ENCODE results near the gene INCA1. TPM values are rescaled to one million over a fixed set of nuclear protein-coding genes. Genes with fewer than 3 reads are reported as not detected.

INCA1 gene
- total RNA-seq, 1 donor from 2014 or later: 2.2 TPM

- no peak for DNase-seq (ENCODE audit: low spot score)
- Mint-ChIP-seq H3K9me3 (ENCODE audit: unreplicated experiment) (no peaks in the 10 kb centered on the region), H3K4me3 (ENCODE audit: unreplicated experiment) (no peak overlapping the region), H3K27me3 (ENCODE audit: unreplicated experiment) (peaks cover 2% of the 10 kb centered on the region), H3K27ac (ENCODE audit: unreplicated experiment) (no peak overlapping the region), H3K36me3 (ENCODE audit: low read depth, unreplicated experiment) (no peaks in the 10 kb centered on the region), H3K4me1 (ENCODE audit: unreplicated experiment) (peaks cover 2% of the 10 kb centered on the region)
- no peak for TF ChIP-seq CTCF (IDR thresholded peaks at IDR 0.05; ENCODE audit: unreplicated experiment)
Measured at GRCh38 chr17:5042157-5043022, 45.1 kb upstream of the INCA1 start.

DNA sequence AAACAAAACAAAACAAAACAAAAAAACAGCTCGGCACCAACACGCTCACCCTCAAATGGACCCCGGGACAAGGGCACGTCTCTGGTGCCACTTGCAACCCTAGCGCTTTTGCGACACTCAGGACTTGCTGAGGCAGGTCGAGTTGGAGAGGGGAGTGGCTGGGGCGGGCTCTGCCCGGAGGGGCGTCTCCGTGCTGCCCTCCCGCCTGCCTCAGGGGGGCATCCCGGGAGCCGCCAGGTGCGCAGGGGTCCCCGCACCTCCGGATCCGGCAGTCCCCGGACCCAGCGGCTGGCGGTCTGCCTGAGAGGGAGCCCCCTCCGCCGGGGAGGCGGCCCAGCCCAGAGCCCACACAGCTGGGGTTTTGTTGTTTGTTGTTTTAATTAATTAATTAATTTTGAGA lies 38.0 kb upstream of the INCA1 start, which contains the start of gene SLC52A1:
Gene SLC52A1 (minus strand): TSS at position 112 of the 400 bp plus-strand sequence. CDS start 820 bp downstream, outside the sequence.
- Mint-ChIP-seq H3K36me3 (ENCODE audit: low read depth, unreplicated experiment) (no peaks in the 10 kb centered on the region), H3K27ac (ENCODE audit: unreplicated experiment) (no peak within 1 kb of the TSS), H3K27me3 (ENCODE audit: unreplicated experiment) (peaks cover 7% of the 10 kb centered on the region), H3K4me3 (ENCODE audit: unreplicated experiment) (no peak within 1 kb of the TSS), H3K9me3 (ENCODE audit: unreplicated experiment) (no peaks in the 10 kb centered on the region), H3K4me1 (ENCODE audit: unreplicated experiment) (peaks cover 3% of the 10 kb centered on the region)
- no peak for DNase-seq (ENCODE audit: low spot score)
- TF ChIP-seq CTCF (IDR thresholded peaks at IDR 0.05; ENCODE audit: unreplicated experiment): no peak

GRCh38 chr17:5034651-5035050 lies 37.3 kb upstream of the INCA1 start:
- H3K27me3 Mint-ChIP-seq (ENCODE audit: unreplicated experiment): peaks cover 7% of the 10 kb centered on the region
- TF ChIP-seq CTCF (IDR thresholded peaks at IDR 0.05; ENCODE audit: unreplicated experiment): no peak
- no peaks in the 10 kb centered on the region for H3K36me3 Mint-ChIP-seq (ENCODE audit: low read depth, unreplicated experiment)
- H3K27ac Mint-ChIP-seq (ENCODE audit: unreplicated experiment): no peak overlapping the region
- no peaks in the 10 kb centered on the region for H3K9me3 Mint-ChIP-seq (ENCODE audit: unreplicated experiment)
- no peak for DNase-seq (ENCODE audit: low spot score)
- H3K4me3 Mint-ChIP-seq (ENCODE audit: unreplicated experiment): no peak overlapping the region
- H3K4me1 Mint-ChIP-seq (ENCODE audit: unreplicated experiment): peaks cover 3% of the 10 kb centered on the region

GRCh38 chr17:5034063-5034462 lies 36.7 kb upstream of the INCA1 start:
- no peak overlapping the region for H3K27ac Mint-ChIP-seq (ENCODE audit: unreplicated experiment)
- peaks cover 3% of the 10 kb centered on the region for H3K4me1 Mint-ChIP-seq (ENCODE audit: unreplicated experiment)
- H3K36me3 Mint-ChIP-seq (ENCODE audit: low read depth, unreplicated experiment): no peaks in the 10 kb centered on the region
- H3K4me3 Mint-ChIP-seq (ENCODE audit: unreplicated experiment): no peak overlapping the region
- peaks cover 7% of the 10 kb centered on the region for H3K27me3 Mint-ChIP-seq (ENCODE audit: unreplicated experiment)
- TF ChIP-seq CTCF (IDR thresholded peaks at IDR 0.05; ENCODE audit: unreplicated experiment): no peak
- no peak for DNase-seq (ENCODE audit: low spot score)
- H3K9me3 Mint-ChIP-seq (ENCODE audit: unreplicated experiment): no peaks in the 10 kb centered on the region

DNA sequence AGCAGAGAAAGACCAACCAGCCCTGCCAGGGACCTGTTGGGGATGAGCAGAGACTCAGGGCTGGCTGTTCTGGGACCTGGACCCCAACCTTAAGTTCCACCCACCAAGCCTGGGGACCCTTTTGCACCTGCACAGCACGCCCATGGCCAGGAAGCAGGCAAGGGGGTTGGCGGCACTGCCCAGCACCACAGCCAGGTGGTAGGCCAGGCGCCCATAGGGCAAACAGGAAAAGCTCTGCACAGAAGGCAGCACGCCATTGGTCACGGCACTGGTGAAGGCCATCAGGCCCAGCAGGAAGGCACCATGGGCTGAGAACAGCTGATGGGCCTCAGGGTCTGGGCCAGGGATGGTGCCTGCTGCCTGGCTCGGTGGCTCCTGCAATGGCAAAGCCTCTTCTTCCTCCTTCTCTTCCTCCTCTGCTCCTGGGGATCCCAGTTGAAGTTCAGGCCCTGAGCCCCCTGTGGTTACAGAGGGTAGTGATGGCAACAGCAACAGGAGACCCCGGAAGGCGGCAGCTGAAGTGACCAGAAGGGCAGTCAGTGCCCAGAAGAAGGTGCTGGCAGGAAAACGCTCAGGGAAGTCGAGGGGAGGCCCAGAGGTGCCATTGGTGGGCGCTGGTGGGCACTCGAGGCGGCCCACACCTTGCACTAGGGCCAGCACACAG lies 36.2 kb upstream of the INCA1 start:
- H3K27ac Mint-ChIP-seq (ENCODE audit: unreplicated experiment): no peak overlapping the region
- H3K4me1 Mint-ChIP-seq (ENCODE audit: unreplicated experiment): peaks cover 3% of the 10 kb centered on the region
- no peak overlapping the region for H3K4me3 Mint-ChIP-seq (ENCODE audit: unreplicated experiment)
- peaks cover 7% of the 10 kb centered on the region for H3K27me3 Mint-ChIP-seq (ENCODE audit: unreplicated experiment)
- DNase-seq (ENCODE audit: low spot score): no peak
- TF ChIP-seq CTCF (IDR thresholded peaks at IDR 0.05; ENCODE audit: unreplicated experiment): no peak
- H3K36me3 Mint-ChIP-seq (ENCODE audit: low read depth, unreplicated experiment): no peaks in the 10 kb centered on the region
- no peaks in the 10 kb centered on the region for H3K9me3 Mint-ChIP-seq (ENCODE audit: unreplicated experiment)
